Peyer's patch (tissue), 4 donors: ENCODE measurements around the gene DCHS2.

ENCODE experiments used
- CTCF ChIP-seq, 6 experiments: fragments of 450-650 bp in 4 of 6; fragments of 200-600 bp in 2 of 6; sonication (generic) in 1 of 6; IDR thresholded peaks; one replicate each; pipeline ENCODE4 v1.5.1; 2017 to 2019; ENCODE audit warnings: antibody characterized with exemption in 6 of 6, mild to moderate bottlenecking in 3 of 6, moderate library complexity in 1 of 6
- POLR2A ChIP-seq, 2 donors: fragments of 450-650 bp; IDR thresholded peaks; one replicate each; pipeline ENCODE4 v1.5.1; 2017; ENCODE audit warnings: antibody characterized with exemption in 2 of 2, mild to moderate bottlenecking in 2 of 2, moderate library complexity in 2 of 2

GRCh38 chr4:154390324-154390723 is 101.3 kb downstream of the DCHS2 start:
- TF ChIP-seq CTCF (IDR thresholded peaks at IDR 0.05): no peak
- no peak for TF ChIP-seq POLR2A (IDR thresholded peaks at IDR 0.05)
